Ovary (tissue), 9 donors: ENCODE data around the gene GNA14. TPM values are rescaled to one million over a fixed set of nuclear protein-coding genes. Genes with fewer than 3 reads are reported as not detected.
A peak's percentile ranks its signal among the peaks of the same experiment; 100 is the strongest.
"Not testable (repeated sequence)": the region's sequence is repeated elsewhere in the genome, so short reads cannot be mapped to it uniquely, and the experiment has no call there.

Experiments
- DNase-seq, 5 donors: peaks; one replicate each; pipeline ENCODE4 v3.0.0-alpha.2; 2019 to 2020
- H3K27ac ChIP-seq, 2 donors: fragments of 200-600 bp; one replicate each; pipeline versions ENCODE4 v1.5.1 to v1.8.0; 2019 to 2022
- H3K27me3 ChIP-seq: fragments of 200-600 bp; one replicate; pipeline ENCODE4 v1.8.0; 2022
- H3K36me3 ChIP-seq: fragments of 200-600 bp; sonication (generic); one replicate; pipeline ENCODE4 v1.5.1; 2019
- H3K4me1 ChIP-seq: one replicate; pipeline ENCODE4 v1.8.1; 2013; ENCODE audit warnings: mild to moderate bottlenecking, moderate library complexity; ENCODE audit not compliant: insufficient read depth
- H3K4me3 ChIP-seq: fragments of 200-600 bp; sonication (generic); one replicate; pipeline ENCODE4 v1.5.1; 2017
- H3K9me3 ChIP-seq, 2 donors: fragments of 200-600 bp in 1 of 2; sonication (generic) in 1 of 2; one replicate each; pipeline versions ENCODE4 v1.5.1 to v1.8.1; 2013 to 2019; ENCODE audit warnings: mild to moderate bottlenecking in 1 of 2, moderate library complexity in 1 of 2
- EP300 ChIP-seq: sonication (generic); formaldehyde crosslinking; IDR thresholded peaks from one replicate; pipeline ENCODE4 v1.6.1; 2017; ENCODE audit warnings: antibody characterized with exemption
- POLR2A ChIP-seq: fragments of 450-650 bp; IDR thresholded peaks from one replicate; pipeline ENCODE4 v1.6.1; 2017; ENCODE audit warnings: antibody characterized with exemption, mild to moderate bottlenecking, moderate library complexity
- WGBS, 3 donors: extraction: QIAGEN DNeasy Blood & Tissue Kit in 1 of 3; methylation state at CpG; one replicate each; pipeline versions ENCODE4 v1.1.5 to v1.1.7; 2013 to 2017; 5-methylcytosine and 5-hydroxymethylcytosine counted together
- intact Hi-C, 4 donors: fragments of 100-400 bp; cut with DNase I; formaldehyde crosslinking; loops; one replicate each; pipeline versions ENCODE4 v1.11.0 to v1.15.1; 2022 to 2023
- polyA plus RNA-seq, 2 donors: library from polyadenylated mRNA; stranded (reverse); fragments of 200-250 nt in 1 of 2; fragments of 350-450 nt in 1 of 2; fragmentation: Illumina TruSeq in 1 of 2; extraction: RNeasy Lipid Tissue Mini Kit (QIAGEN cat#74804) in 1 of 2; gene quantifications; one replicate each; pipeline ENCODE4 v1.2.3, GENCODE V29; 2013 to 2014
- total RNA-seq, 7 donors: library from RNA; depleted of rRNA in 2 of 7; stranded (reverse); fragments of >200 nt in 2 of 7; fragmentation: NEBNext Ultra II Directional in 3 of 7; extraction: Animal tissue kit (Norgen Biotek cat#: 25700) in 3 of 7; gene quantifications; one replicate each; pipeline versions ENCODE4 v1.1.0 to v1.2.4, GENCODE V29; 2016 to 2023
- TF ChIP-seq, protein P1 (sequence below), 3 donors: fragments of 450-650 bp in 2 of 3; fragments of 200-600 bp in 1 of 3; IDR thresholded peaks; one replicate each; pipeline versions ENCODE4 v1.5.1 to v1.8.0; 2016 to 2022; ENCODE audit warnings: antibody characterized with exemption in 3 of 3, mild to moderate bottlenecking in 1 of 3
- donor health status: DM: no; HTN: no; CAD: no; lungs with moderate emphysema.
- donor health status: DM: no; HTN: no; CAD: no.
- donor health status: Bipolar disorder and iron deficiency.
- donor health status: DM: yes; HTN: yes; CAD: no.
- donor health status: DM: no; HTN: no; CAD: no.
- donor health status: DM: yes; HTN: yes; CAD: no.

GNA14 gene
- total and polyA plus RNA-seq, 9 donors = 4.9 to 9.9 (median 7.6) TPM

DNA sequence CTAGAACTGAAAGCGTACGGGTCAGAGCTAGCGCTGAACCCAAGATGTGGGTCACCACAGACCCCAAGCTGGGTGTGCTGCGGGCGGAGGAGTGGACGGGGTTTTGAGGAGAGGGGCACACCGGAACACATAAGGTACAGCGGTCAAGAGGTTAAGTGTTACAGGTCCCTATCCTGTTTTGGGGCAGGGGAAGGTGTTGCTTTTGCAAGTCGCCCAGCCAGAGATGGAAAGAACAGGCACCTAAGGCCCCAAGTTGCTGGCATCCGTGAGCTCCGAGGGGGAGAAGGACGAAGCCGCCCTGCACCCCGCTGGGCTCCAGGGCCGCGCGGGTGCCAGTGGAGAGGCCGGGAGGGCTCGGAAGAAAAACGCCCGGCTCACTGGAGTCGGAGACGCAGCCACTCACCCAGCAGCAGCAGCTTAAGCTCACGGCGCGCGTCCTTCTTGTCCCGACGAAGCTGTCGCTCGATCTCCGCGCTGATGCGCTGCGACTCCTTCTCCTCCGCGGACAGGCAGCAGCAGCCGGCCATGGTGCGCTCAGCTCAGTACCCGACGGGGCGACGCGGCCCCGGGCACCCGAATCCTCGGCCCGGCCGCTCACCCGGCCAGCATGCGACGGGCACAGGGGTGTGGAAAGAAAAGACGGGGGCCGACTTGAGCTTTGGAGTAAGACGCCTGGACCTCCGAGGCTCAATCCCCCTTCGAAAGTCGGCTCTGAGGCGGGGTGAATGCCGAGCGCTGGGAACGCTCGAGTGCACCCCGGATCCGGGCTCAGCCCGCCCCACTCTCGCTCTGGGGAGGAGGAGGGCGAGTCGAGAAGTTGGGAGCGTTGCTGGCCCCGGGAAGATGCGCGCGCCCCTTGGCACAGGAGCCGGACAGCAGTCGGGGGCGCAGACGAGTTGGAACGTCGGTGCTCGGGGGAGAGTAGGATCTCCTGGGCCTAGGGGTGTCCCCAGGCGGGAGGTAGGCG is 572 bp downstream of the GNA14 start:
- peak; percentile 20 to 67 (median 55) for DNase-seq
- Histone ChIP-seq H3K4me1 (peaks cover 10% of the 10 kb centered on the region), H3K9me3 (no peaks in the 10 kb centered on the region), H3K27me3 (no peaks in the 10 kb centered on the region), H3K4me3 (peak overlapping the region; percentile 52), H3K27ac (peak overlapping the region in 1 of 2 donors; percentile 48), H3K36me3 (no peaks in the 10 kb centered on the region)
- WGBS, 3 donors = 12 to 15% (median 14%) methylated on average over 81 to 83 of the region's 83 CpGs
- intact Hi-C loops = loop anchor here in 3 of 4 donors (5.0 to 10.0 kb wide), 3 partner anchors 155 to 190 kb away; no protein-coding TSS in a partner anchor
- TF ChIP-seq EP300 = no peak
- TF ChIP-seq, protein P1, sequence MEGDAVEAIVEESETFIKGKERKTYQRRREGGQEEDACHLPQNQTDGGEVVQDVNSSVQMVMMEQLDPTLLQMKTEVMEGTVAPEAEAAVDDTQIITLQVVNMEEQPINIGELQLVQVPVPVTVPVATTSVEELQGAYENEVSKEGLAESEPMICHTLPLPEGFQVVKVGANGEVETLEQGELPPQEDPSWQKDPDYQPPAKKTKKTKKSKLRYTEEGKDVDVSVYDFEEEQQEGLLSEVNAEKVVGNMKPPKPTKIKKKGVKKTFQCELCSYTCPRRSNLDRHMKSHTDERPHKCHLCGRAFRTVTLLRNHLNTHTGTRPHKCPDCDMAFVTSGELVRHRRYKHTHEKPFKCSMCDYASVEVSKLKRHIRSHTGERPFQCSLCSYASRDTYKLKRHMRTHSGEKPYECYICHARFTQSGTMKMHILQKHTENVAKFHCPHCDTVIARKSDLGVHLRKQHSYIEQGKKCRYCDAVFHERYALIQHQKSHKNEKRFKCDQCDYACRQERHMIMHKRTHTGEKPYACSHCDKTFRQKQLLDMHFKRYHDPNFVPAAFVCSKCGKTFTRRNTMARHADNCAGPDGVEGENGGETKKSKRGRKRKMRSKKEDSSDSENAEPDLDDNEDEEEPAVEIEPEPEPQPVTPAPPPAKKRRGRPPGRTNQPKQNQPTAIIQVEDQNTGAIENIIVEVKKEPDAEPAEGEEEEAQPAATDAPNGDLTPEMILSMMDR (IDR thresholded peaks at IDR 0.05) = no peak
- TF ChIP-seq POLR2A = no peak

DNA sequence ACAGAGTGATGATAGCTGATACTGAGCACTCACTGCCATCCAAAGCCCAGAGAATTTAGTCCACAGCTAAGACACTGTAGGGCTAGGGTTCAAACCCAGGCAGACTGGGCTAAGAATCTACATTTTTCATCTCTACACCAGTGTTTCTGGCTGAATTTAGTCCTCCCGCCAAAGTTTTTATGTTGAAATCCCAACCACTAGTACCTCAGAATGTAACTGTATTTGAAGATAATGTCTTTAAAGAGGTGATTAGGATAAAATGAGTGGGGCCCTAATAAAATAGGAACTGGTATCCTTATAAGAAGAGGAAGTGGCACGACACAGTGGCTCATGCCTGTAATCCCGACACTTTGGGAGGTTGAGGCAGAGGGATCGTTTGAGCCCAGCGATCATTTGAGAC is 4.3 kb downstream of the GNA14 start:
- intact Hi-C loops = loop anchor here in 1 of 4 donors (10.0 kb wide), 1 partner anchor 179 kb away; no protein-coding TSS in a partner anchor
- Histone ChIP-seq H3K27me3 (no peaks in the 10 kb centered on the region), H3K4me3 (no peak overlapping the region), H3K27ac (no peak overlapping the region), H3K36me3 (no peaks in the 10 kb centered on the region), H3K9me3 (no peaks in the 10 kb centered on the region), H3K4me1 (peaks cover 10% of the 10 kb centered on the region)
- 86 to 97% (median 96%) methylated on average over 5 of the region's 5 CpGs for WGBS, 3 donors
- TF ChIP-seq, protein P1 (IDR thresholded peaks at IDR 0.05) = no peak
- TF ChIP-seq EP300 = no peak
- no peak for TF ChIP-seq POLR2A
- no peak for DNase-seq

DNA sequence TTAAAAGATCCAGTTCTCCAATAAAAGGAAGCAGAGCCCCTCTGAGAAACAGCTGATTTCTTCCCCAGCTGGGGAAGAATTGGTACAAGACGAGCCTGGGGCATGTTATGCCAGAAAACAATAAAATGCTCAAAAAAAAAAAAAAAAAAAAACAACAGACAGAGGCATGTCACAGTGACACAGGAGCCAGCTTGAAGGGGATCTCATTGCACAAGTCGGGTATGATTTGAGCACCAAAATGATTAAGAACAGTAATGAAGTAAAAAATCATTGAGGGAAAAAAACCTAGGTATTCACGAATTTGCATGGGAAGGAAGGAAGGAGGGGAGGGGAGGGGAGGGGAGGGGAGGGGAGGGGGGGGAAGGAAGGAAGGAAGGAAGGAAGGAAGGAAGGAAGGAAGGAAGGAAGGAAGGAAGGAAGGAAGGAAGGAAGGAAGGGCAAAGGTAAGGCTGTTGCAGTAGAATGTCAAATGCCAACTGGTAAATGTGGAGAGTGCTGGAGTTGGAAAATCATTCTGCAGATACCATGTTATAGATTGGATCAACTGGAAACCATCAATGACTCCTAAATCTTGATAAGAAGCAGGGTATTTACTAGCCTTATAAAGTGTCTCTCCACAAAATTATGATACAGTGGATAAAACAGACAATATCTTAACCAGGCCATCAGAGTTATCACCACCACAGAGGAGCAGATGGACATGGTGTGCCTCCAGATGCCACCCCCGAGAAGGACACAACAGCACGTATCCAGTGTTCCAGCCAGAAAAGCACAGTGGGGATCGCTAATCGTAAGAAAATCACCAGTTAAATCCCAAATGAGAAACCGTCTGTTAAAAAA is 7.2 kb downstream of the GNA14 start:
- Histone ChIP-seq H3K27ac (no peak overlapping the region), H3K36me3 (no peaks in the 10 kb centered on the region), H3K4me1 (peaks cover 5% of the 10 kb centered on the region), H3K27me3 (no peaks in the 10 kb centered on the region), H3K9me3 (no peaks in the 10 kb centered on the region), H3K4me3 (no peak overlapping the region)
- WGBS, 3 donors = 77 to 80% (median 80%) methylated on average over 8 of the region's 8 CpGs
- no peak for TF ChIP-seq POLR2A
- TF ChIP-seq EP300 = no peak
- TF ChIP-seq, protein P1 (IDR thresholded peaks at IDR 0.05) = no peak
- no peak for DNase-seq
- intact Hi-C loops = loop anchor here in 1 of 4 donors (10.0 kb wide), 1 partner anchor 176 kb away; no protein-coding TSS in a partner anchor

DNA sequence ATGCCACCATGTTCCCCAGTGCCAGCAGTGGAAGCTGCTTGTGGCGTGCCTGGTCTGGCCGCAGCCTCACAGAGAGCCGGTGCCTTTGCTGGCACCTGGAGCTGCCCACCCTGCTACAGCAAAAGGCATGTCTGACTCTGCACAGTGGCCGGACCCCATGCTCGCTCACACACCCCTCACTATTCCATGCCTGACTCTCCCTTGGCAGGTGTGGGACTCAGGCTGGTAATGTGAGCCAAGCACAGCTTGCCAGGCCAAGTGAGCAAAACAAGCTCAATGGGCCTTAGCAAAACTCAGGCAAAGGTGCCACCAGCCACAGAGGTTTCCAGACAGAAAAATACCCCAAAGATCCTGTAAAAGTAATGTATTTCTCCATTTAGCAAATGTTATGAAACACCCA is 15.5 kb downstream of the GNA14 start:
- Histone ChIP-seq H3K4me1 (no peaks in the 10 kb centered on the region), H3K9me3 (no peaks in the 10 kb centered on the region), H3K36me3 (no peaks in the 10 kb centered on the region), H3K4me3 (no peak overlapping the region), H3K27ac (no peak overlapping the region), H3K27me3 (no peaks in the 10 kb centered on the region)
- TF ChIP-seq POLR2A = no peak
- TF ChIP-seq, protein P1 (IDR thresholded peaks at IDR 0.05) = no peak
- no peak for TF ChIP-seq EP300
- 93 to 100% (median 97%) methylated on average over 5 of the region's 5 CpGs for WGBS, 3 donors
- DNase-seq = no peak
- intact Hi-C loops = no loop called here

DNA sequence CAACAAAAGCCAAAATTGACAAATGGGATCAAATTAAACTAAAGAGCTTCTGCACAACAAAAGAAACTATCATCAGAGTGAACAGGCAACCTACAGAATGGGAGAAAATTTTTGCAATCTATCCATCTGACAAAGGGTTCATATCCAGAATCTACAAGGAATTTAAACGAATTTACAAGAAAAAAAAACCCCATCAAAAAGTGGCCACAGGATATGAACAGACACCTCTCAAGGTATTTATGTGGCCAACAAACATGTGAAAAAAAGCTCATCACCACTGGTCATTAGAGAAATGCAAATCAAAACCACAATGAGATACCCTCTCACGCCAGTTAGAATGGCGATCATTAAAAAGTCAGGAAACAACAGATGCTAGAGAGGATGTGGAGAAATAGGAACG is 19.3 kb downstream of the GNA14 start:
- 93 to 97% (median 94%) methylated on average over 4 of the region's 4 CpGs for WGBS, 3 donors
- H3K27me3 ChIP-seq, H3K4me1 ChIP-seq, intact Hi-C loops, DNase-seq, H3K4me3 ChIP-seq, H3K27ac ChIP-seq, H3K9me3 ChIP-seq, H3K36me3 ChIP-seq: not testable (repeated sequence)
